Adrenal gland (tissue), 5 donors: ENCODE data around the gene ATE1.

Experiments used
- POLR2A ChIP-seq, 2 donors: fragments of 450-650 bp; IDR thresholded peaks; one replicate each; pipeline ENCODE4 v1.6.1; 2017; ENCODE audit warnings: antibody characterized with exemption in 2 of 2, mild to moderate bottlenecking in 2 of 2, moderate library complexity in 1 of 2
- TF ChIP-seq, protein P1 (sequence below), 6 experiments: fragments of 450-650 bp in 4 of 6; fragments of 200-600 bp in 2 of 6; sonication (generic) in 1 of 6; IDR thresholded peaks; 1 replicate in 5 of 6; 2 replicates in 1 of 6; pipeline versions ENCODE4 v1.5.1 to v1.8.0; 2016 to 2021; ENCODE audit warnings: antibody characterized with exemption in 6 of 6, mild to moderate bottlenecking in 2 of 6, moderate library complexity in 1 of 6
- donor health status: DM: no; HTN: no; CAD: no.

DNA sequence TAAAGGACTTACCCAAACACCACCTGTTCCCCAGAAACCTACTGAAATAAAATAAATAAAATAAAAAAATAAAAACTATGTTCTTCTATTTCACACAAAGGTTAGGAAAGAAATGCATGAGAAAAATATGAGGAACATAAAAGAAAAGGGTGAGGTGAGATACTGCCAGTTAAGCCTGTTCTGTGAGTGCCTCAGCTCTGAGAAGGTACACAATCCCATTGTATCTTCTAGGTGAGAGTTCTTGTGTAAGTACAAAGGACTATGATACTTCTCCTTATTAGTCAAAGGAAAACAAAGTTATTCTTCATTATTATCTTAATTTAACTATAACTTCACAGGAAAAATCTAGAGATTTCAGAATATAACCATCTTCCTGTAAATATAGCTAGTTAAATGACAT is 86.0 kb downstream of the ATE1 start:
- TF ChIP-seq, protein P1, sequence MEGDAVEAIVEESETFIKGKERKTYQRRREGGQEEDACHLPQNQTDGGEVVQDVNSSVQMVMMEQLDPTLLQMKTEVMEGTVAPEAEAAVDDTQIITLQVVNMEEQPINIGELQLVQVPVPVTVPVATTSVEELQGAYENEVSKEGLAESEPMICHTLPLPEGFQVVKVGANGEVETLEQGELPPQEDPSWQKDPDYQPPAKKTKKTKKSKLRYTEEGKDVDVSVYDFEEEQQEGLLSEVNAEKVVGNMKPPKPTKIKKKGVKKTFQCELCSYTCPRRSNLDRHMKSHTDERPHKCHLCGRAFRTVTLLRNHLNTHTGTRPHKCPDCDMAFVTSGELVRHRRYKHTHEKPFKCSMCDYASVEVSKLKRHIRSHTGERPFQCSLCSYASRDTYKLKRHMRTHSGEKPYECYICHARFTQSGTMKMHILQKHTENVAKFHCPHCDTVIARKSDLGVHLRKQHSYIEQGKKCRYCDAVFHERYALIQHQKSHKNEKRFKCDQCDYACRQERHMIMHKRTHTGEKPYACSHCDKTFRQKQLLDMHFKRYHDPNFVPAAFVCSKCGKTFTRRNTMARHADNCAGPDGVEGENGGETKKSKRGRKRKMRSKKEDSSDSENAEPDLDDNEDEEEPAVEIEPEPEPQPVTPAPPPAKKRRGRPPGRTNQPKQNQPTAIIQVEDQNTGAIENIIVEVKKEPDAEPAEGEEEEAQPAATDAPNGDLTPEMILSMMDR (IDR thresholded peaks at IDR 0.05): no peak
- TF ChIP-seq POLR2A (IDR thresholded peaks at IDR 0.05): no peak
